ENCODE results near the gene PVALB. TPM values are rescaled to one million over a fixed set of nuclear protein-coding genes. Genes with fewer than 3 reads are reported as not detected.

PVALB gene
- total and polyA plus RNA-seq, 10 of the 15 experiments (the other 5 are each of a cell fraction or from before 2014, with no cell fraction given) = not detected

DNA sequence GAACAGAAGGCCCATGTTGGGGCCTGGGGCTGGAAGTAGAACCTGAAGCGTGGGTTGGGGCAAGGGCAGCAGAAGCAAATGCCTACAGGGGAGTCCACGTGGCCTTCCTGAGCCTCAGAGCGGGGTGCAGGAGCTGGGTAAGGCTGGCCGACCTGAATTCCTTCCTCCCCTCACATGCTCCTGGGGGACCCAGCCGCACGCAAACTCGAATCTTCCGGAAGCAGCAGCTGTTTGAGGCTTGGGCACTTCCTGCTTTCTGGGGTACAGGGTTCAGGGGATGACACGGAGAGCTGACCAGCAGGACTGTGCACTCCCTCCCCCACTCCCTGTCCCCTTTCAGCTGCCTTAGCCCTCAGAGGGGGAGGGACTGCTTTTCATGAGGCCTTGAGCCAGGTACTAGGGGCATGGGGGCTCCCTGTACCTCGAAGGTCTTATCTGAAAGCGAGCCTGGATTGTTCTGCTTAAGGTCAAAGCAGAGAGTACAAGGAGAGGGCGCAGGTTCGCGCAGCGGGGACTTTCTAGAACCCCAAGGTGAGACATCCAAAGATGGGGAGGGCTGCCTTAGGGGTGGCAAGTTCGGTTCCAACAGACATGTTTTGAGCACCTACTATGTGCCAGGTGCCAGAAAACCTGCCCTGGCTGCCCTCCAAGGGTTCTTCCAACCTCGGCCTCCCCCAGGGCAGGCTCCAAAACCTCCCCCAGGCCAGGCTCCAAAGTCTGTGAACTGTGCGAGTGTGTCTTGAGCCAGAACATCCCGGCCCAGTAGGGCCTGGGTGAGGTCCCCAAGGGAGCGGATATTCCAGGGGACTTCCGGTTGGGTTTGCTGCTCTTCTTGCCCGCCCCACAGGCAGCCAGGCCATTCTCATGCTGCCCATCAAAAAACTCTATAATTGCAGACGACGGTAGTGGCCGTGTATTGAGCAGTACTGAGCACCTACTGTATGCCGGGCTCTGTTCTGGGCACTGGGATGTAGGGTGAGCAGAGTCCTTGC is 45.7 kb upstream of the PVALB start (continued):
- TF ChIP-seq, protein P1, sequence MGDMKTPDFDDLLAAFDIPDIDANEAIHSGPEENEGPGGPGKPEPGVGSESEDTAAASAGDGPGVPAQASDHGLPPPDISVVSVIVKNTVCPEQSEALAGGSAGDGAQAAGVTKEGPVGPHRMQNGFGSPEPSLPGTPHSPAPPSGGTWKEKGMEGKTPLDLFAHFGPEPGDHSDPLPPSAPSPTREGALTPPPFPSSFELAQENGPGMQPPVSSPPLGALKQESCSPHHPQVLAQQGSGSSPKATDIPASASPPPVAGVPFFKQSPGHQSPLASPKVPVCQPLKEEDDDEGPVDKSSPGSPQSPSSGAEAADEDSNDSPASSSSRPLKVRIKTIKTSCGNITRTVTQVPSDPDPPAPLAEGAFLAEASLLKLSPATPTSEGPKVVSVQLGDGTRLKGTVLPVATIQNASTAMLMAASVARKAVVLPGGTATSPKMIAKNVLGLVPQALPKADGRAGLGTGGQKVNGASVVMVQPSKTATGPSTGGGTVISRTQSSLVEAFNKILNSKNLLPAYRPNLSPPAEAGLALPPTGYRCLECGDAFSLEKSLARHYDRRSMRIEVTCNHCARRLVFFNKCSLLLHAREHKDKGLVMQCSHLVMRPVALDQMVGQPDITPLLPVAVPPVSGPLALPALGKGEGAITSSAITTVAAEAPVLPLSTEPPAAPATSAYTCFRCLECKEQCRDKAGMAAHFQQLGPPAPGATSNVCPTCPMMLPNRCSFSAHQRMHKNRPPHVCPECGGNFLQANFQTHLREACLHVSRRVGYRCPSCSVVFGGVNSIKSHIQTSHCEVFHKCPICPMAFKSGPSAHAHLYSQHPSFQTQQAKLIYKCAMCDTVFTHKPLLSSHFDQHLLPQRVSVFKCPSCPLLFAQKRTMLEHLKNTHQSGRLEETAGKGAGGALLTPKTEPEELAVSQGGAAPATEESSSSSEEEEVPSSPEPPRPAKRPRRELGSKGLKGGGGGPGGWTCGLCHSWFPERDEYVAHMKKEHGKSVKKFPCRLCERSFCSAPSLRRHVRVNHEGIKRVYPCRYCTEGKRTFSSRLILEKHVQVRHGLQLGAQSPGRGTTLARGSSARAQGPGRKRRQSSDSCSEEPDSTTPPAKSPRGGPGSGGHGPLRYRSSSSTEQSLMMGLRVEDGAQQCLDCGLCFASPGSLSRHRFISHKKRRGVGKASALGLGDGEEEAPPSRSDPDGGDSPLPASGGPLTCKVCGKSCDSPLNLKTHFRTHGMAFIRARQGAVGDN (IDR thresholded peaks at IDR 0.05) = peak; percentile 98
- TF ChIP-seq, protein P2, sequence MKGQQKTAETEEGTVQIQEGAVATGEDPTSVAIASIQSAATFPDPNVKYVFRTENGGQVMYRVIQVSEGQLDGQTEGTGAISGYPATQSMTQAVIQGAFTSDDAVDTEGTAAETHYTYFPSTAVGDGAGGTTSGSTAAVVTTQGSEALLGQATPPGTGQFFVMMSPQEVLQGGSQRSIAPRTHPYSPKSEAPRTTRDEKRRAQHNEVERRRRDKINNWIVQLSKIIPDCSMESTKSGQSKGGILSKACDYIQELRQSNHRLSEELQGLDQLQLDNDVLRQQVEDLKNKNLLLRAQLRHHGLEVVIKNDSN (IDR thresholded peaks at IDR 0.05; ENCODE audit: borderline replicate concordance, extremely low read length, insufficient read depth, low read depth, low read length) = peak; percentile 36
- TF ChIP-seq MEF2B (IDR thresholded peaks at IDR 0.05; ENCODE audit: partially characterized antibody, poor library complexity, severe bottlenecking) (peak; percentile 57), SUZ12 (IDR thresholded peaks at IDR 0.05; ENCODE audit: unreplicated experiment) (no peak), SRF (IDR thresholded peaks at IDR 0.05; ENCODE audit: low read depth in 2 of 2, low read length in 2 of 2) (0 out of 4 replicates have a peak, but pooled peaks of 1 of the 2 experiments have one; percentile 15), IRF4 (IDR thresholded peaks at IDR 0.05; ENCODE audit: low read depth, low read length) (peak; percentile 67; the same call in 1 of the 2 replicates), ZSCAN29 (IDR thresholded peaks at IDR 0.05) (peak; percentile 46; the same call in 1 of the 2 replicates), ZBED1 (IDR thresholded peaks at IDR 0.05; ENCODE audit: borderline replicate concordance) (no peak), EED (IDR thresholded peaks at IDR 0.05; ENCODE audit: low read depth) (peak; percentile 79), CHD2 (IDR thresholded peaks at IDR 0.05; ENCODE audit: borderline replicate concordance, low read depth, low read length) (peak; percentile 82), RAD51 (IDR thresholded peaks at IDR 0.05) (0 out of 2 replicates have a peak, but pooled peaks have one; percentile 33), NRF1 (conservative IDR thresholded peaks at IDR 0.05; ENCODE audit: low read depth, low read length) (no peak), E2F4 (IDR thresholded peaks at IDR 0.05; ENCODE audit: low read depth, low read length) (no peak), YBX1 (IDR thresholded peaks at IDR 0.05) (no peak), POLR2A (IDR thresholded peaks at IDR 0.05; ENCODE audit: low read depth, low read length) (peak; percentile 57), BHLHE40 (IDR thresholded peaks at IDR 0.05; ENCODE audit: borderline replicate concordance in 1 of 2, low read depth in 2 of 2, low read length in 1 of 2) (peak; percentile 47 to 65; a peak in 3 of 4 replicates), ZZZ3 (IDR thresholded peaks at IDR 0.05; ENCODE audit: control insufficient read depth, insufficient read length, low read depth) (no peak)
- TF ChIP-seq, protein P3, sequence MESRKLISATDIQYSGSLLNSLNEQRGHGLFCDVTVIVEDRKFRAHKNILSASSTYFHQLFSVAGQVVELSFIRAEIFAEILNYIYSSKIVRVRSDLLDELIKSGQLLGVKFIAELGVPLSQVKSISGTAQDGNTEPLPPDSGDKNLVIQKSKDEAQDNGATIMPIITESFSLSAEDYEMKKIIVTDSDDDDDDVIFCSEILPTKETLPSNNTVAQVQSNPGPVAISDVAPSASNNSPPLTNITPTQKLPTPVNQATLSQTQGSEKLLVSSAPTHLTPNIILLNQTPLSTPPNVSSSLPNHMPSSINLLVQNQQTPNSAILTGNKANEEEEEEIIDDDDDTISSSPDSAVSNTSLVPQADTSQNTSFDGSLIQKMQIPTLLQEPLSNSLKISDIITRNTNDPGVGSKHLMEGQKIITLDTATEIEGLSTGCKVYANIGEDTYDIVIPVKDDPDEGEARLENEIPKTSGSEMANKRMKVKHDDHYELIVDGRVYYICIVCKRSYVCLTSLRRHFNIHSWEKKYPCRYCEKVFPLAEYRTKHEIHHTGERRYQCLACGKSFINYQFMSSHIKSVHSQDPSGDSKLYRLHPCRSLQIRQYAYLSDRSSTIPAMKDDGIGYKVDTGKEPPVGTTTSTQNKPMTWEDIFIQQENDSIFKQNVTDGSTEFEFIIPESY (IDR thresholded peaks at IDR 0.05) = no peak
- TF ChIP-seq, protein P4, sequence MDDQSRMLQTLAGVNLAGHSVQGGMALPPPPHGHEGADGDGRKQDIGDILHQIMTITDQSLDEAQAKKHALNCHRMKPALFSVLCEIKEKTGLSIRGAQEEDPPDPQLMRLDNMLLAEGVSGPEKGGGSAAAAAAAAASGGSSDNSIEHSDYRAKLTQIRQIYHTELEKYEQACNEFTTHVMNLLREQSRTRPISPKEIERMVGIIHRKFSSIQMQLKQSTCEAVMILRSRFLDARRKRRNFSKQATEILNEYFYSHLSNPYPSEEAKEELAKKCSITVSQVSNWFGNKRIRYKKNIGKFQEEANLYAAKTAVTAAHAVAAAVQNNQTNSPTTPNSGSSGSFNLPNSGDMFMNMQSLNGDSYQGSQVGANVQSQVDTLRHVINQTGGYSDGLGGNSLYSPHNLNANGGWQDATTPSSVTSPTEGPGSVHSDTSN (IDR thresholded peaks at IDR 0.05; ENCODE audit: insufficient replicate concordance, low read depth, low read length) = no peak

Data from GM12878 (cell line).